Right lobe of liver (tissue), 4 donors: ENCODE measurements around the gene COX4I2.
A peak's percentile ranks its signal among the peaks of the same experiment; 100 is the strongest.

Experiments used
- CTCF ChIP-seq, 4 donors: fragments of 200-600 bp in 3 of 4; fragments of 450-650 bp in 1 of 4; IDR thresholded peaks; one replicate each; pipeline versions ENCODE4 v1.5.1 to v1.8.0; 2016 to 2022; ENCODE audit warnings: antibody characterized with exemption in 4 of 4, mild to moderate bottlenecking in 2 of 4
- POLR2A ChIP-seq: fragments of 450-650 bp; IDR thresholded peaks from one replicate; pipeline ENCODE4 v1.6.1; 2017; ENCODE audit warnings: antibody characterized with exemption, mild to moderate bottlenecking
- donor health status: DM: no; HTN: no; CAD: no.
- donor health status: DM: no; HTN: no; CAD: no.
- donor health status: DM: no; HTN: yes; CAD: no.

- TF ChIP-seq CTCF (IDR thresholded peaks at IDR 0.05) (no peak), POLR2A (peak; percentile 86)
Measured at GRCh38 chr20:31603822-31604566, 33.7 kb upstream of the COX4I2 start.
